ENCODE data around the gene SPZ1. TPM values are rescaled to one million over a fixed set of nuclear protein-coding genes. Genes with fewer than 3 reads are reported as not detected.
"Not testable (repeated sequence)": the region's sequence is repeated elsewhere in the genome, so short reads cannot be mapped to it uniquely, and the experiment has no call there.

The SPZ1 gene
- not detected in 2 replicates for total RNA-seq (2014; rRNA removed; shearing (Covaris generic))

GRCh38 chr5:80319702-80320101 is at the start of gene SPZ1:
SPZ1 (plus strand) TSS chr5:80320002; CDS start chr5:80320216, 214 bp downstream.
- DNase-seq (ENCODE audit: low spot score) = no peak
- in situ Hi-C loops (cut with HindIII; ENCODE audit: low sequenced_read_pairs) = no loop called here

- DNase-seq (ENCODE audit: low spot score); in situ Hi-C loops (cut with HindIII; ENCODE audit: low sequenced_read_pairs): not testable (repeated sequence)
Measured at GRCh38 chr5:80270543-80270942, 49.3 kb upstream of the SPZ1 start.

- DNase-seq (ENCODE audit: low spot score) = peak; percentile 35
- in situ Hi-C loops (cut with HindIII; ENCODE audit: low sequenced_read_pairs) = no loop called here
Measured at GRCh38 chr5:80275347-80275746, 44.5 kb upstream of the SPZ1 start.

- DNase-seq (ENCODE audit: low spot score) = no peak
- in situ Hi-C loops (cut with HindIII; ENCODE audit: low sequenced_read_pairs) = no loop called here
Measured at GRCh38 chr5:80276186-80276585, 43.6 kb upstream of the SPZ1 start.

GRCh38 chr5:80277191-80277590 is 42.6 kb upstream of the SPZ1 start:
- in situ Hi-C loops (cut with HindIII; ENCODE audit: low sequenced_read_pairs) = no loop called here

GRCh38 chr5:80282054-80282453 is 37.7 kb upstream of the SPZ1 start:
- in situ Hi-C loops (cut with HindIII; ENCODE audit: low sequenced_read_pairs) = no loop called here
- no peak for DNase-seq (ENCODE audit: low spot score)

More at GRCh38 chr5:80277191-80277590, 42.6 kb upstream of the SPZ1 start:
- no peak for DNase-seq (ENCODE audit: low spot score)

- in situ Hi-C loops (cut with HindIII; ENCODE audit: low sequenced_read_pairs) = no loop called here
- DNase-seq (ENCODE audit: low spot score) = no peak
Measured at GRCh38 chr5:80283360-80283759, 36.4 kb upstream of the SPZ1 start.

GRCh38 chr5:80284720-80285119 is 35.1 kb upstream of the SPZ1 start:
- DNase-seq (ENCODE audit: low spot score) = no peak
- in situ Hi-C loops (cut with HindIII; ENCODE audit: low sequenced_read_pairs) = no loop called here

- in situ Hi-C loops (cut with HindIII; ENCODE audit: low sequenced_read_pairs) = no loop called here
- no peak for DNase-seq (ENCODE audit: low spot score)
Measured at GRCh38 chr5:80288177-80288576, 31.6 kb upstream of the SPZ1 start.

- in situ Hi-C loops (cut with HindIII; ENCODE audit: low sequenced_read_pairs) = no loop called here
Measured at GRCh38 chr5:80289320-80289719, 30.5 kb upstream of the SPZ1 start.

GRCh38 chr5:80291761-80292160 is 28.0 kb upstream of the SPZ1 start:
- in situ Hi-C loops (cut with HindIII; ENCODE audit: low sequenced_read_pairs) = no loop called here
- DNase-seq (ENCODE audit: low spot score) = no peak

More at GRCh38 chr5:80289320-80289719, 30.5 kb upstream of the SPZ1 start:
- DNase-seq (ENCODE audit: low spot score) = no peak

GRCh38 chr5:80296121-80296520 is 23.7 kb upstream of the SPZ1 start:
- no peak for DNase-seq (ENCODE audit: low spot score)
- in situ Hi-C loops (cut with HindIII; ENCODE audit: low sequenced_read_pairs) = no loop called here

- DNase-seq (ENCODE audit: low spot score) = no peak
- in situ Hi-C loops (cut with HindIII; ENCODE audit: low sequenced_read_pairs) = no loop called here
Measured at GRCh38 chr5:80299601-80300000, 20.2 kb upstream of the SPZ1 start.

GRCh38 chr5:80300125-80300524 is 19.7 kb upstream of the SPZ1 start:
- DNase-seq (ENCODE audit: low spot score) = no peak
- in situ Hi-C loops (cut with HindIII; ENCODE audit: low sequenced_read_pairs) = no loop called here

- not testable (repeated sequence) for DNase-seq (ENCODE audit: low spot score)
Measured at GRCh38 chr5:80300796-80301195, 19.0 kb upstream of the SPZ1 start.

GRCh38 chr5:80301342-80301741 is 18.5 kb upstream of the SPZ1 start:
- in situ Hi-C loops (cut with HindIII; ENCODE audit: low sequenced_read_pairs); DNase-seq (ENCODE audit: low spot score): not testable (repeated sequence)

More at GRCh38 chr5:80300796-80301195, 19.0 kb upstream of the SPZ1 start:
- in situ Hi-C loops (cut with HindIII; ENCODE audit: low sequenced_read_pairs) = not testable (repeated sequence)

GRCh38 chr5:80302636-80303035 is 17.2 kb upstream of the SPZ1 start:
- in situ Hi-C loops (cut with HindIII; ENCODE audit: low sequenced_read_pairs) = no loop called here

GRCh38 chr5:80308526-80308925 is 11.3 kb upstream of the SPZ1 start:
- in situ Hi-C loops (cut with HindIII; ENCODE audit: low sequenced_read_pairs) = no loop called here

More at GRCh38 chr5:80302636-80303035, 17.2 kb upstream of the SPZ1 start:
- no peak for DNase-seq (ENCODE audit: low spot score)

GRCh38 chr5:80309871-80310665 is 9.7 kb upstream of the SPZ1 start:
- no peak for DNase-seq (ENCODE audit: low spot score)
- in situ Hi-C loops (cut with HindIII; ENCODE audit: low sequenced_read_pairs) = no loop called here

More at GRCh38 chr5:80308526-80308925, 11.3 kb upstream of the SPZ1 start:
- no peak for DNase-seq (ENCODE audit: low spot score)

- in situ Hi-C loops (cut with HindIII; ENCODE audit: low sequenced_read_pairs) = no loop called here
- no peak for DNase-seq (ENCODE audit: low spot score)
Measured at GRCh38 chr5:80315244-80315643, 4.6 kb upstream of the SPZ1 start.

GRCh38 chr5:80318212-80318611 is 1.6 kb upstream of the SPZ1 start:
- no peak for DNase-seq (ENCODE audit: low spot score)
- in situ Hi-C loops (cut with HindIII; ENCODE audit: low sequenced_read_pairs) = no loop called here
